GM21381 (cell line): ENCODE measurements around the gene HEMGN.

Experiments used
- ATAC-seq: cut with Tn5 transposase; IDR thresholded peaks from one replicate; pipeline ENCODE4 v1.9.1; 2021; ENCODE audit warnings: mild to moderate bottlenecking, moderate library complexity; ENCODE audit not compliant: unreplicated experiment

Gene HEMGN

GRCh38 chr9:97933297-97933998, 4.5 kb downstream of the HEMGN start:
- no peak for ATAC-seq

GRCh38 chr9:97930972-97931371, 7.0 kb downstream of the HEMGN start:
- no peak for ATAC-seq

- ATAC-seq, result no peak
Measured at GRCh38 chr9:97928986-97929604, 8.9 kb downstream of the HEMGN start.

GRCh38 chr9:97925497-97926334, 12.3 kb downstream of the HEMGN start:
- no peak for ATAC-seq

GRCh38 chr9:97924386-97924785, 13.6 kb downstream of the HEMGN start:
- no peak for ATAC-seq

GRCh38 chr9:97923529-97924108, 14.4 kb downstream of the HEMGN start:
- ATAC-seq, result peak; percentile 29

- peak; percentile 78 for ATAC-seq
Measured at GRCh38 chr9:97921959-97922724, 15.8 kb downstream of the HEMGN start, which contains the start of gene TRMO. Gene TRMO, minus strand, starts transcription at chr9:97922500. Its CDS starts 7 bp downstream, at chr9:97922493.

- ATAC-seq, result no peak
Measured at GRCh38 chr9:97919217-97919813, 18.7 kb downstream of the HEMGN start.

GRCh38 chr9:97918611-97919010, 19.4 kb downstream of the HEMGN start:
- no peak for ATAC-seq

- no peak for ATAC-seq
Measured at GRCh38 chr9:97911970-97912369, 26.0 kb downstream of the HEMGN start.

GRCh38 chr9:97911528-97911927, 26.4 kb downstream of the HEMGN start:
- ATAC-seq, result no peak

- ATAC-seq, result no peak
Measured at GRCh38 chr9:97910357-97910756, 27.6 kb downstream of the HEMGN start.

- ATAC-seq, result no peak
Measured at GRCh38 chr9:97908705-97909104, 29.3 kb downstream of the HEMGN start.

GRCh38 chr9:97907632-97908031, 30.3 kb downstream of the HEMGN start:
- no peak for ATAC-seq

- no peak for ATAC-seq
Measured at GRCh38 chr9:97907046-97907445, 30.9 kb downstream of the HEMGN start.

- no peak for ATAC-seq
Measured at GRCh38 chr9:97906236-97906831, 31.6 kb downstream of the HEMGN start.

GRCh38 chr9:97905228-97905627, 32.7 kb downstream of the HEMGN start:
- no peak for ATAC-seq

GRCh38 chr9:97904725-97905124, 33.2 kb downstream of the HEMGN start:
- no peak for ATAC-seq

- no peak for ATAC-seq
Measured at GRCh38 chr9:97903177-97903576, 34.8 kb downstream of the HEMGN start.
